22Rv1 (cell line): ENCODE measurements around the gene MBIP.

Experiments used
- CTCF ChIP-seq: fragments of 450-650 bp; IDR thresholded peaks from 2 replicates; pipeline ENCODE4 v1.5.1; 2017; ENCODE audit warnings: mild to moderate bottlenecking
- ZFX ChIP-seq: fragments of 450-650 bp; IDR thresholded peaks from 2 replicates; pipeline ENCODE4 v1.6.1; 2017; ENCODE audit warnings: antibody characterized with exemption, borderline replicate concordance

GRCh38 chr14:36254020-36254624 is 66.3 kb downstream of the MBIP start:
- TF ChIP-seq CTCF (no peak), ZFX (no peak)
